Mesodermal cell (in vitro differentiated cells): Measurements from ENCODE around the gene DSG4.

ENCODE experiments used
- H3K27ac ChIP-seq: 2 replicates; pipeline ENCODE4 v1.7.0; 2013; ENCODE audit warnings: mild to moderate bottlenecking, low read depth, low read length, moderate library complexity; ENCODE audit not compliant: severe bottlenecking
- H3K36me3 ChIP-seq: 2 replicates; pipeline ENCODE4 v1.7.1; 2013; ENCODE audit warnings: mild to moderate bottlenecking, low read length, moderate library complexity; ENCODE audit not compliant: control insufficient read depth, insufficient read depth
- H3K4me1 ChIP-seq: one replicate; pipeline ENCODE4 v1.7.1; 2013; ENCODE audit warnings: mild to moderate bottlenecking, low read length; ENCODE audit not compliant: insufficient read depth, control insufficient read depth, poor library complexity, severe bottlenecking
- H3K4me3 ChIP-seq: 2 replicates; pipeline ENCODE4 v1.7.0; 2013; ENCODE audit warnings: low read length, control low read depth, mild to moderate bottlenecking; ENCODE audit not compliant: insufficient read depth, poor library complexity, severe bottlenecking; ENCODE audit errors: extremely low read depth
- H3K9me3 ChIP-seq: 2 replicates; pipeline ENCODE4 v1.7.1; 2013; ENCODE audit warnings: mild to moderate bottlenecking, low read length, moderate library complexity; ENCODE audit not compliant: control insufficient read depth
- WGBS, 2 experiments: methylation state at CpG; one replicate each; pipeline ENCODE4 v1.1.5; 2013; ENCODE audit warnings: missing lambda C conversion rate in 2 of 2; ENCODE audit not compliant: insufficient coverage in 2 of 2; 5-methylcytosine and 5-hydroxymethylcytosine counted together

DSG4 gene

GRCh38 chr18:31445908-31446307 is 69.3 kb downstream of the DSG4 start:
- no peaks in the 10 kb centered on the region for H3K36me3 ChIP-seq

GRCh38 chr18:31446854-31447253 is 70.3 kb downstream of the DSG4 start:
- no peak overlapping the region for H3K4me3 ChIP-seq
- no peak overlapping the region for H3K27ac ChIP-seq
- no peaks in the 10 kb centered on the region for H3K9me3 ChIP-seq
- WGBS, 2 experiments = no CpG with 5 or more reads among the region's 3 CpGs
- no peaks in the 10 kb centered on the region for H3K36me3 ChIP-seq
- no peaks in the 10 kb centered on the region for H3K4me1 ChIP-seq

More at GRCh38 chr18:31445908-31446307, 69.3 kb downstream of the DSG4 start:
- Histone ChIP-seq H3K4me3 (no peak overlapping the region), H3K4me1 (no peaks in the 10 kb centered on the region), H3K9me3 (no peaks in the 10 kb centered on the region), H3K27ac (no peak overlapping the region)

GRCh38 chr18:31447530-31448191 is 71.1 kb downstream of the DSG4 start, which contains the start of gene DSG3:
Gene DSG3, plus strand, starts transcription at chr18:31447741. Its CDS starts 137 bp downstream, at chr18:31447878.
- H3K4me3 ChIP-seq = no peak within 1 kb of the TSS

GRCh38 chr18:31450409-31450808 is 73.8 kb downstream of the DSG4 start:
- Histone ChIP-seq H3K27ac (no peak overlapping the region), H3K4me1 (peaks cover 3% of the 10 kb centered on the region), H3K9me3 (no peaks in the 10 kb centered on the region), H3K36me3 (no peaks in the 10 kb centered on the region), H3K4me3 (no peak overlapping the region)

More at GRCh38 chr18:31447530-31448191, 71.1 kb downstream of the DSG4 start, which contains the start of gene DSG3:
- H3K36me3 ChIP-seq = no peaks in the 10 kb centered on the region
- no peaks in the 10 kb centered on the region for H3K4me1 ChIP-seq
- WGBS, 2 experiments = 75 to 82% methylated on average over 5 to 7 of the region's 9 CpGs
- no peak within 1 kb of the TSS for H3K27ac ChIP-seq
- no peaks in the 10 kb centered on the region for H3K9me3 ChIP-seq

- no peaks in the 10 kb centered on the region for H3K36me3 ChIP-seq
- H3K27ac ChIP-seq = no peak overlapping the region
- 100% methylated on average over 1 of the region's 1 CpG; no CpG with 5 or more reads in 1 of the 2 experiments for WGBS, 2 experiments
- H3K4me3 ChIP-seq = no peak overlapping the region
- no peaks in the 10 kb centered on the region for H3K9me3 ChIP-seq
- H3K4me1 ChIP-seq = peaks cover 3% of the 10 kb centered on the region
Observed at GRCh38 chr18:31451625-31452024, 75.0 kb downstream of the DSG4 start.

GRCh38 chr18:31454066-31454708 is 77.6 kb downstream of the DSG4 start:
- no peak overlapping the region for H3K4me3 ChIP-seq
- peaks cover 3% of the 10 kb centered on the region for H3K4me1 ChIP-seq
- 80 to 100% methylated on average over 1 to 2 of the region's 3 CpGs for WGBS, 2 experiments
- no peaks in the 10 kb centered on the region for H3K36me3 ChIP-seq
- no peaks in the 10 kb centered on the region for H3K9me3 ChIP-seq
- H3K27ac ChIP-seq = no peak overlapping the region
